NCI-H446 treated with DMSO at 0.1 percent for 48 hours (cell line): ENCODE data around the gene ZNF124.
"Not testable (repeated sequence)": the region's sequence is repeated elsewhere in the genome, so short reads cannot be mapped to it uniquely, and the experiment has no call there.

ENCODE experiments used
- DNase-seq: peaks from one replicate; lab custom pipeline; 2025; lab: John Stamatoyannopoulos, UW

ZNF124 gene

GRCh38 chr1:247172996-247173395, 1.2 kb upstream of the ZNF124 start:
- DNase-seq, result no peak

- not testable (repeated sequence) for DNase-seq
These were observed 377 bp downstream of the ZNF124 start for GRCh38 chr1:247171443-247171842.

GRCh38 chr1:247165674-247166073, 6.1 kb downstream of the ZNF124 start:
- DNase-seq, result no peak

- no peak for DNase-seq
These were observed 7.1 kb downstream of the ZNF124 start for GRCh38 chr1:247164694-247165093.

- DNase-seq, result no peak
These were observed 15.0 kb downstream of the ZNF124 start for GRCh38 chr1:247156787-247157232.

GRCh38 chr1:247147781-247148180, 24.0 kb downstream of the ZNF124 start:
- DNase-seq, result no peak

- DNase-seq, result not testable (repeated sequence)
These were observed 24.7 kb downstream of the ZNF124 start for GRCh38 chr1:247147120-247147519.

GRCh38 chr1:247146671-247147070, 25.1 kb downstream of the ZNF124 start:
- DNase-seq, result no peak

- no peak for DNase-seq
These were observed 26.5 kb downstream of the ZNF124 start for GRCh38 chr1:247145279-247145678.

GRCh38 chr1:247139557-247139956, 32.3 kb downstream of the ZNF124 start:
- DNase-seq, result not testable (repeated sequence)

GRCh38 chr1:247131236-247131635, 40.6 kb downstream of the ZNF124 start:
- DNase-seq, result no peak

GRCh38 chr1:247127519-247128282, 44.1 kb downstream of the ZNF124 start:
- not testable (repeated sequence) for DNase-seq

GRCh38 chr1:247126601-247127000, 45.2 kb downstream of the ZNF124 start:
- DNase-seq, result not testable (repeated sequence)

GRCh38 chr1:247126166-247126565, 45.7 kb downstream of the ZNF124 start:
- DNase-seq, result not testable (repeated sequence)

- DNase-seq, result no peak
These were observed 50.4 kb downstream of the ZNF124 start for GRCh38 chr1:247121382-247121781.

- DNase-seq, result not testable (repeated sequence)
These were observed 51.5 kb downstream of the ZNF124 start for GRCh38 chr1:247120408-247120668.

GRCh38 chr1:247119600-247120407, 52.0 kb downstream of the ZNF124 start:
- DNase-seq, result no peak

- no peak for DNase-seq
These were observed 52.8 kb downstream of the ZNF124 start for GRCh38 chr1:247118946-247119446.

- DNase-seq, result no peak
These were observed 56.3 kb downstream of the ZNF124 start for GRCh38 chr1:247115545-247115944.

- no peak for DNase-seq
These were observed 56.7 kb downstream of the ZNF124 start for GRCh38 chr1:247115141-247115510.

GRCh38 chr1:247114351-247115140, 57.3 kb downstream of the ZNF124 start:
- no peak for DNase-seq

- no peak for DNase-seq
These were observed 58.0 kb downstream of the ZNF124 start for GRCh38 chr1:247113733-247114271.
